ENCODE results near the gene FNIP1. TPM values are rescaled to one million over a fixed set of nuclear protein-coding genes. Genes with fewer than 3 reads are reported as not detected.

The FNIP1 gene
- total RNA-seq: 48.9 and 63.6 TPM in 2 replicates

DNA sequence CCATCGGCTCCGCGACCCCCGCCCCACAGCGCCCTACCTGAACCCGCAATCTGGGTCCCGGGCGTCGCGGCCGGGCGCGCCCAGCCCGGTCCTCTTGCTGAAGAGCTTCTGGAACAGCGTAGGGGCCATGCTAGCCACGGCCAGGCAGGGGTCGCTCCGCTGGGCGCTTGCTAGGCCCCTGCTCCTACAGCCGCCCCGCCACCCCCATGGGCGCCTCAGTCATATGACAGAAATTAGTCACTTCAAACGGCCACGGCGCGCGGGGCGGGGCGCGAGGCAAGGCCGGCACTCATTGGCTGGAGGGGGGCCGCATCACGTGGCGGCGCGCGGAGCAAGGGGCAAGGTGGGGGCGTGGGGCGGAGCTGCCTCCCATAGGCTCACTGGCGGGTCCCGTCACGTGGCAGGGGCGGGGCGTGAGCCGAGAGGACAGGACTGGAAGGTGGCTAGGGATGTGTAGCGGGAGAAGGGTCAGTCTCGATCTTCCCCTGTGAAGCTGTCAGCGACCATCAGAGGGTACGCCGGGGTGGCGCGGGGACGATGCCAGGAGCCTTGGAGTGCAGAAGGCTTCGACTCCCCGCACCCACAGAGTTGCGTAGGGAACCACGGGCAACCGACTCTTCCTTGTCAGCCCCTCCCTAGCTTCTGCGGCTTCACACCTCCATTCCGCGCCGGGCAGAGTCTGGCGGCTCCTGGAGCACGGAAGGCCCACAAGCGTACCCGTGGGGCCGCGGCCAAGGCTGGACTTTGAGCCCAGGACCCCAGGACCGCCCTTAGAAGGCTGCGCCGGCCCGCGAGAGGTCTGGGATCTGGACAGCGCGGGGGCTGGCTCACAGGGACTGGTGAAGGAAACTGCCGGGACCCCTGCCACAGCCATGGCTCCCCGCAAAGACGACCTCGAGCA, at the start of gene FNIP1:
FNIP1 (minus strand) TSS at position 225 of the 901 bp plus-strand sequence; CDS start at position 129, 96 bp downstream.

DNA sequence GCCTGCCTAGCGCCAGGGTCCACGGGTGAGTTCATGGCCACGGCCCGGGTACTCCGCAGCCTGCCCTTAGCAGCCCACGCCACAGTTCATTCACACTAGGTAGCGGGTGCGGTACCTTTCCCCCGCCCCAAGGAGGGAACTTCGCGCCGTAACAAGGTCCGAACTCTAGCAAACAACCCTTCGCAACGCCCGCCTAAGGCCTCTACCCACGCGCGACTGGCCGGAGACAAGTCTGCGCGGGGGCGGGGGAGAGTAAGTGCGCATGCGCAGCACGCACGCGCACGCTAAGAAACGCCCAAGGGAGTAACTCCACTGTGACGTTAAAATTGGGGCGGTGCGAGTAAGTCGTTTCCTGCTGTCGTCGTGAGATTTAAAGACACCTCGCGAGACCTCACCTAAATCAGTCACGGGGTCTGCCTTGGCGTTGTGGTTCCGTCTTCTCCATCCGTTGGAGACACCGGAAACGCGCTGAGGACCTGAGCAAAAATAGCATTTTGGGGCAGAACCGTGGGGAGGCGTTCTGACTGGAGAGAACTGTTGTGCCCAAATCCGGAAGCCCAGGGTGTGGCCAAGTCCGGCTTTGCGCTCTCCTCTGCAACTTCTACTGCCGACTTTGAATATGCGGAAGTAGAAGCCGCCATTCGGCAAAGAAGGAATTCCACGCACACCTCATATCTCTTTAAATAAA, 161.7 kb downstream of the FNIP1 start, which contains the start of gene RAPGEF6:
RAPGEF6 (minus strand) TSS at position 234 of the 688 bp plus-strand sequence; CDS start at position 35, 199 bp downstream.

Other genes starting within 250 kb of the FNIP1 start
- 20.2 and 28.0 TPM in 2 replicates for gene RAPGEF6, start 161.8 kb downstream of the FNIP1 start, total RNA-seq
- not detected in 2 replicates for gene MEIKIN, start 148.6 kb upstream of the FNIP1 start, total RNA-seq
- under 0.01 and 0.14 TPM in 2 replicates for gene ACSL6, start 214.6 kb upstream of the FNIP1 start, total RNA-seq

Measured in nasal cavity respiratory epithelium epithelial cell of viscerocranial mucosa (primary cell).